Measurements from ENCODE around the gene WNT5A.

Gene WNT5A

GRCh38 chr3:55441499-55441898, 45.6 kb downstream of the WNT5A start:
- no peak for TF ChIP-seq CEBPB (IDR thresholded peaks at IDR 0.05)
- TF ChIP-seq NFIC (IDR thresholded peaks at IDR 0.05): no peak

DNA sequence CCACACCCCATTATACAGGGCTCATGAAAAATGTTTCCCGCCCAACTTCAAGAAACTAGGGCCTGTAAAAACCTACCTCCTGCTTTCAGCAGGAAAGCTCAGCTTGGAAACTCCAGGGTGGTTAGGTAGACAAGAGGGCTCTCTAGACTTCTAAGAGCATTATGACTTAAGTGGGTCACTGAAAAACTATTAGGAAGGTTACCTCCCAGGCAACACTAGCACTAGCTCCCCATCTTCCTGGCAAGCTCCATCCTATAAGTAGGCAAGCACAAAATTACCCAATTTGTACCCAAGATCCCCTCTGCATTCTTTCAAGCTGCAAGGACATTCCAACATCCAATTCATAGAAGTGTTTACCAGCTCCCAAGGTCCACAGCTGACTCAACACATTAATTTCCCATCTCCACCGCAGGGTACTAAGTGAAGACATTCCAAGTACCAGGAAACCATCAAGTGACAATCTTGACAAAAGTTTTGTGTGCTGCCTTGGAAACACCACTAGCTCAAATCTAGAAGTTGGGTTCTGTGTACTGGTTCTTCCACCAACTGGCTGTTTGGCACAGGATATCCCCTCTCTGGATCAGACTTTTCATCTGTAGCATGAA, 46.9 kb downstream of the WNT5A start:
- TF ChIP-seq USF1 (IDR thresholded peaks at IDR 0.05) (no peak), TAF1 (IDR thresholded peaks at IDR 0.05; ENCODE audit: low read depth) (no peak), FOXM1 (IDR thresholded peaks at IDR 0.05; ENCODE audit: borderline replicate concordance, low read depth) (no peak), RAD21 (IDR thresholded peaks at IDR 0.05; ENCODE audit: low read depth) (no peak), CREB1 (IDR thresholded peaks at IDR 0.05; ENCODE audit: low read depth) (no peak), EP300 (IDR thresholded peaks at IDR 0.05; ENCODE audit: borderline replicate concordance) (no peak), TEAD4 (IDR thresholded peaks at IDR 0.05) (no peak), TCF12 (IDR thresholded peaks at IDR 0.05; ENCODE audit: low read depth) (no peak), MAX (IDR thresholded peaks at IDR 0.05) (no peak), CEBPB (IDR thresholded peaks at IDR 0.05) (no peak), NFIC (IDR thresholded peaks at IDR 0.05) (no peak), ZBTB7A (IDR thresholded peaks at IDR 0.05; ENCODE audit: low read depth) (no peak), YY1 (IDR thresholded peaks at IDR 0.05; ENCODE audit: low read depth) (no peak), EGR1 (IDR thresholded peaks at IDR 0.05) (no peak)
- TF ChIP-seq, protein P1, sequence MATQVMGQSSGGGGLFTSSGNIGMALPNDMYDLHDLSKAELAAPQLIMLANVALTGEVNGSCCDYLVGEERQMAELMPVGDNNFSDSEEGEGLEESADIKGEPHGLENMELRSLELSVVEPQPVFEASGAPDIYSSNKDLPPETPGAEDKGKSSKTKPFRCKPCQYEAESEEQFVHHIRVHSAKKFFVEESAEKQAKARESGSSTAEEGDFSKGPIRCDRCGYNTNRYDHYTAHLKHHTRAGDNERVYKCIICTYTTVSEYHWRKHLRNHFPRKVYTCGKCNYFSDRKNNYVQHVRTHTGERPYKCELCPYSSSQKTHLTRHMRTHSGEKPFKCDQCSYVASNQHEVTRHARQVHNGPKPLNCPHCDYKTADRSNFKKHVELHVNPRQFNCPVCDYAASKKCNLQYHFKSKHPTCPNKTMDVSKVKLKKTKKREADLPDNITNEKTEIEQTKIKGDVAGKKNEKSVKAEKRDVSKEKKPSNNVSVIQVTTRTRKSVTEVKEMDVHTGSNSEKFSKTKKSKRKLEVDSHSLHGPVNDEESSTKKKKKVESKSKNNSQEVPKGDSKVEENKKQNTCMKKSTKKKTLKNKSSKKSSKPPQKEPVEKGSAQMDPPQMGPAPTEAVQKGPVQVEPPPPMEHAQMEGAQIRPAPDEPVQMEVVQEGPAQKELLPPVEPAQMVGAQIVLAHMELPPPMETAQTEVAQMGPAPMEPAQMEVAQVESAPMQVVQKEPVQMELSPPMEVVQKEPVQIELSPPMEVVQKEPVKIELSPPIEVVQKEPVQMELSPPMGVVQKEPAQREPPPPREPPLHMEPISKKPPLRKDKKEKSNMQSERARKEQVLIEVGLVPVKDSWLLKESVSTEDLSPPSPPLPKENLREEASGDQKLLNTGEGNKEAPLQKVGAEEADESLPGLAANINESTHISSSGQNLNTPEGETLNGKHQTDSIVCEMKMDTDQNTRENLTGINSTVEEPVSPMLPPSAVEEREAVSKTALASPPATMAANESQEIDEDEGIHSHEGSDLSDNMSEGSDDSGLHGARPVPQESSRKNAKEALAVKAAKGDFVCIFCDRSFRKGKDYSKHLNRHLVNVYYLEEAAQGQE (IDR thresholded peaks at IDR 0.05; ENCODE audit: low read depth): no peak

DNA sequence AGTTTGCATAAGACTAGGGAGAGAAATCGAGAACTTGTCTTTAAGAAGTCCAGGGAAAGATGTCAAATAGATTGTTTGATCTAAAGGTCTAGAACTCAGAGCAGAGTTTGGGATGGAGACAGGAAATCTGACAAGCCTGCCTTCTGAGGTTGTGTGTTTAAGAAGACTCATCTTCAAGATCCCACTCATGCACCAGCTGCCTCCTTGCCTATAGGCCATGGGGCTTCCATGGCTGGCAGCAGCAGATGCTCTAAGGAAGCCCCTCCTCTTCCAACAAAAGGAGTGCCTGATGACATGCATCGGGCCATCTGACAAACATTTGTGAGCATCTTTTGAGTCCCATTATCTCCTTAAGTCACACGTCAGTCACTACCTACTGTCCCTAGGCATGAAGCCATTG, 47.4 kb downstream of the WNT5A start:
- TF ChIP-seq CREB1 (IDR thresholded peaks at IDR 0.05; ENCODE audit: low read depth) (no peak), CEBPB (IDR thresholded peaks at IDR 0.05) (no peak), NFIC (IDR thresholded peaks at IDR 0.05) (no peak), EP300 (IDR thresholded peaks at IDR 0.05; ENCODE audit: borderline replicate concordance) (no peak), RAD21 (IDR thresholded peaks at IDR 0.05; ENCODE audit: low read depth) (no peak), USF1 (IDR thresholded peaks at IDR 0.05) (no peak), ZBTB7A (IDR thresholded peaks at IDR 0.05; ENCODE audit: low read depth) (no peak)

DNA sequence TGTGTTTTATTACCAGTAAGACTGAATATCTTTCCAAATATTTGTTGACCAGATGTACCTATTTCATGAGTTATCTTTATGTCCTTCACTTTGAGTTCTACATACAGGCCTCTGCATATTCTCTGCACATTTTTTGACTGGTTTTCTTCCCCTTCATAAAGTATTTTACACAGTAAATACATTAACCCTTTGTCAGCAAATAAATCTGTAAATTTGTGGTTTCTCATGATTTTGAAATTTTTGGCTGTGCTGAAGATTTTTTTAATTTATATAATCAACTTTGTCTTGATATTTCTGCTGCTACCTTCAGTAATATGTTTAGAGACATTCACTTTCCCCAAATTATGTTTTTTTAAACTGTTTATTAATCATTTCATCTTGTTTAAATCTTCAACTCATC, 50.5 kb downstream of the WNT5A start:
- TF ChIP-seq, protein P1 (IDR thresholded peaks at IDR 0.05; ENCODE audit: low read depth): no peak
- no peak for TF ChIP-seq CREB1 (IDR thresholded peaks at IDR 0.05; ENCODE audit: low read depth)
- TF ChIP-seq CEBPB (IDR thresholded peaks at IDR 0.05): no peak
- TF ChIP-seq TAF1 (IDR thresholded peaks at IDR 0.05; ENCODE audit: low read depth): no peak
- TF ChIP-seq NFIC (IDR thresholded peaks at IDR 0.05): no peak
- TF ChIP-seq MAX (IDR thresholded peaks at IDR 0.05): no peak
- TF ChIP-seq USF1 (IDR thresholded peaks at IDR 0.05): no peak
- no peak for TF ChIP-seq ZBTB7A (IDR thresholded peaks at IDR 0.05; ENCODE audit: low read depth)
- no peak for TF ChIP-seq RAD21 (IDR thresholded peaks at IDR 0.05; ENCODE audit: low read depth)
- TF ChIP-seq YY1 (IDR thresholded peaks at IDR 0.05; ENCODE audit: low read depth): no peak
- TF ChIP-seq TCF12 (IDR thresholded peaks at IDR 0.05; ENCODE audit: low read depth): no peak
- TF ChIP-seq EP300 (IDR thresholded peaks at IDR 0.05; ENCODE audit: borderline replicate concordance): no peak
- TF ChIP-seq EGR1 (IDR thresholded peaks at IDR 0.05): no peak

DNA sequence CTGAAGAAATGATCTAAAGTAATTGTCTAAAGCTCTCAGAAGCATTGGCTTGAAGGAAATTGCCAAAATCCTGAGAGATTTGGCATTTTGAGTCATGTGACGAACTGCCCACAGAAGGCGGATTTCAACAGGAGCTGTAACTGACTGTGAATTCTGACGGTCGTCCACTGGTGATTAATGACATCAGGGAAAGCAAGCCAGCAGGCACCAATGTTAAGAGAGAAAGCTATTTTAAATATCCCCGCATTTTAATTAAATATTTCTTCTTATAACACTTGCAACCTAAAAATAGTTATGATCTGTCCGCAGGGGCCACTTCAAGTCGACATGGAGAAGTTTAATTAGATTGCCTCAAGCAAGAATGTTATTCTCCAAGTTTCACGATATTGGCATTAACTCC, 51.6 kb downstream of the WNT5A start:
- TF ChIP-seq, protein P1 (IDR thresholded peaks at IDR 0.05; ENCODE audit: low read depth): no peak
- no peak for TF ChIP-seq TAF1 (IDR thresholded peaks at IDR 0.05; ENCODE audit: low read depth)
- no peak for TF ChIP-seq TCF12 (IDR thresholded peaks at IDR 0.05; ENCODE audit: low read depth)
- no peak for TF ChIP-seq YY1 (IDR thresholded peaks at IDR 0.05; ENCODE audit: low read depth)
- no peak for TF ChIP-seq FOXM1 (IDR thresholded peaks at IDR 0.05; ENCODE audit: borderline replicate concordance, low read depth)
- TF ChIP-seq EGR1 (IDR thresholded peaks at IDR 0.05): no peak
- no peak for TF ChIP-seq MAX (IDR thresholded peaks at IDR 0.05)
- TF ChIP-seq NFIC (IDR thresholded peaks at IDR 0.05): no peak
- TF ChIP-seq USF1 (IDR thresholded peaks at IDR 0.05): no peak
- TF ChIP-seq CREB1 (IDR thresholded peaks at IDR 0.05; ENCODE audit: low read depth): no peak
- TF ChIP-seq CEBPB (IDR thresholded peaks at IDR 0.05): no peak
- no peak for TF ChIP-seq RAD21 (IDR thresholded peaks at IDR 0.05; ENCODE audit: low read depth)
- TF ChIP-seq ZBTB7A (IDR thresholded peaks at IDR 0.05; ENCODE audit: low read depth): no peak
- TF ChIP-seq TEAD4 (IDR thresholded peaks at IDR 0.05): no peak
- no peak for TF ChIP-seq EP300 (IDR thresholded peaks at IDR 0.05; ENCODE audit: borderline replicate concordance)

Measured in Ishikawa (cell line).